ENCODE results near the gene CERS5.

- TF ChIP-seq POLR2A (IDR thresholded peaks at IDR 0.05; ENCODE audit: low read length) (no peak), GATA1 (IDR thresholded peaks at IDR 0.05; ENCODE audit: low read depth, low read length) (no peak)
These were observed 77.4 kb downstream of the CERS5 start for GRCh38 chr12:50089730-50090129.
